Natural killer cell (primary cell): ENCODE data around the gene KCNT1. TPM values are rescaled to one million over a fixed set of nuclear protein-coding genes. Genes with fewer than 3 reads are reported as not detected.

Source experiments
- ATAC-seq, 3 donors: fragments of 150-1000 bp in 2 of 3; fragments of 200-7000 bp in 1 of 3; cut with Tn5 transposase; 1 replicate in 1 of 3; 2 replicates in 2 of 3; pipeline ENCODE4 v1.10.0; 2021; ENCODE audit warnings: mild to moderate bottlenecking in 2 of 3, moderate library complexity in 2 of 3
- DNase-seq, 2 donors: peaks; one replicate each; pipeline versions ENCODE4 v3.0.0 to v3.0.0-alpha.2; 2013 to 2021; ENCODE audit warnings: mixed read lengths in 1 of 2
- H3K27ac ChIP-seq: one replicate; pipeline ENCODE4 v1.5.1; 2013; ENCODE audit warnings: mild to moderate bottlenecking, low read length
- H3K27me3 ChIP-seq: one replicate; pipeline ENCODE4 v1.6.1; 2013; ENCODE audit warnings: low read length; ENCODE audit not compliant: control insufficient read depth, insufficient read depth
- H3K36me3 ChIP-seq: one replicate; pipeline ENCODE4 v1.6.1; 2013; ENCODE audit warnings: low read length; ENCODE audit not compliant: control insufficient read depth, insufficient read depth
- H3K4me1 ChIP-seq: one replicate; pipeline ENCODE4 v1.6.1; 2013; ENCODE audit warnings: low read length; ENCODE audit not compliant: control insufficient read depth, insufficient read depth
- H3K4me3 ChIP-seq: one replicate; pipeline ENCODE4 v1.5.1; 2013; ENCODE audit warnings: low read length
- H3K9me3 ChIP-seq: one replicate; pipeline ENCODE4 v1.6.1; 2013; ENCODE audit warnings: low read length; ENCODE audit not compliant: control insufficient read depth, insufficient read depth
- H3K27ac Mint-ChIP-seq, 2 donors: one replicate each; pipeline ENCODE4 v1.8.0; 2022; ENCODE audit warnings: mild to moderate bottlenecking in 2 of 2, mixed read lengths in 2 of 2, moderate library complexity in 1 of 2
- H3K27me3 Mint-ChIP-seq, 2 donors: one replicate each; pipeline ENCODE4 v1.8.0; 2022; ENCODE audit warnings: low read depth in 2 of 2, mixed read lengths in 2 of 2
- H3K36me3 Mint-ChIP-seq: one replicate; pipeline ENCODE4 v1.8.0; 2022; ENCODE audit warnings: mixed read lengths
- H3K4me1 Mint-ChIP-seq, 2 donors: one replicate each; pipeline ENCODE4 v1.8.0; 2022; ENCODE audit warnings: mixed read lengths in 2 of 2
- H3K4me3 Mint-ChIP-seq: one replicate; pipeline ENCODE4 v1.8.0; 2022; ENCODE audit warnings: mild to moderate bottlenecking, moderate library complexity, mixed read lengths
- H3K9me3 Mint-ChIP-seq, 2 donors: one replicate each; pipeline ENCODE4 v1.8.0; 2022; ENCODE audit warnings: mixed read lengths in 2 of 2
- CTCF ChIP-seq: fragments of 200-600 bp; IDR thresholded peaks from one replicate; pipeline ENCODE4 v1.8.0; 2022; ENCODE audit warnings: antibody characterized with exemption
- WGBS: methylation state at CpG from one replicate; pipeline ENCODE4 v1.1.7; 2013; ENCODE audit warnings: missing lambda C conversion rate; ENCODE audit not compliant: insufficient coverage; 5-methylcytosine and 5-hydroxymethylcytosine counted together
- intact Hi-C: fragments of 100-400 bp; cut with micrococcal nuclease; formaldehyde crosslinking; loops from one replicate; pipeline ENCODE4 v1.14.2; 2022
- total RNA-seq, 4 donors: library from RNA; stranded (reverse); fragments of 120-200 nt in 1 of 4; gene quantifications; one replicate each; pipeline versions ENCODE4 v1.2.3 to v1.2.4, GENCODE V29; 2013 to 2022

KCNT1 gene
- total RNA-seq, 3 donors from 2014 or later (not counting 1 experiment from before 2014, with no cell fraction given), result 0.52 to 1.2 (median 0.88) TPM

GRCh38 chr9:135833864-135834263 is 131.9 kb downstream of the KCNT1 start:
- intact Hi-C loops, result no loop called here
- H3K27me3 Mint-ChIP-seq, result no peaks in the 10 kb centered on the region
- H3K9me3 Mint-ChIP-seq, result no peaks in the 10 kb centered on the region
- no peak overlapping the region for H3K27ac Mint-ChIP-seq
- no peaks in the 10 kb centered on the region for H3K4me1 ChIP-seq
- H3K27ac ChIP-seq, result no peak overlapping the region
- H3K36me3 ChIP-seq, result no peaks in the 10 kb centered on the region
- no peak overlapping the region for H3K4me3 Mint-ChIP-seq
- H3K27me3 ChIP-seq, result no peaks in the 10 kb centered on the region
- DNase-seq, result no peak
- no peak for ATAC-seq
- no peak overlapping the region for H3K4me3 ChIP-seq
- peaks cover 2% of the 10 kb centered on the region for H3K36me3 Mint-ChIP-seq
- no peaks in the 10 kb centered on the region for H3K9me3 ChIP-seq
- H3K4me1 Mint-ChIP-seq, result peaks cover 5 to 9% of the 10 kb centered on the region in 2 donors
- no peak for TF ChIP-seq CTCF
- 94% methylated on average over 2 of the region's 3 CpGs for WGBS

- DNase-seq (no peak), ATAC-seq (no peak)
- Histone ChIP-seq H3K36me3 (peaks cover 1% of the 10 kb centered on the region), H3K4me1 (no peaks in the 10 kb centered on the region), H3K27ac (no peak overlapping the region), H3K9me3 (no peaks in the 10 kb centered on the region), H3K27me3 (no peaks in the 10 kb centered on the region), H3K4me3 (no peak overlapping the region)
- Mint-ChIP-seq H3K4me3 (no peak overlapping the region), H3K36me3 (no peaks in the 10 kb centered on the region), H3K4me1 (peaks cover 5 to 6% of the 10 kb centered on the region in 2 donors), H3K27me3 (no peaks in the 10 kb centered on the region), H3K27ac (no peak overlapping the region), H3K9me3 (no peaks in the 10 kb centered on the region)
- TF ChIP-seq CTCF, result no peak
- intact Hi-C loops, result no loop called here
- WGBS, result 97% methylated on average over 10 of the region's 10 CpGs
Measured at GRCh38 chr9:135835131-135835530, 133.1 kb downstream of the KCNT1 start.

- no peak for TF ChIP-seq CTCF
- DNase-seq, result no peak
- H3K36me3 Mint-ChIP-seq, result peaks cover 9% of the 10 kb centered on the region
- no peaks in the 10 kb centered on the region for H3K4me1 ChIP-seq
- no peaks in the 10 kb centered on the region for H3K27me3 ChIP-seq
- no peak overlapping the region for H3K27ac Mint-ChIP-seq
- WGBS, result 96% methylated on average over 11 of the region's 11 CpGs
- H3K4me3 Mint-ChIP-seq, result no peak overlapping the region
- no peaks in the 10 kb centered on the region for H3K27me3 Mint-ChIP-seq
- peaks cover 6 to 7% of the 10 kb centered on the region in 2 donors for H3K9me3 Mint-ChIP-seq
- intact Hi-C loops, result no loop called here
- no peaks in the 10 kb centered on the region for H3K9me3 ChIP-seq
- ATAC-seq, result no peak
- peaks cover 0 to 10% of the 10 kb centered on the region in 2 donors for H3K4me1 Mint-ChIP-seq
- H3K4me3 ChIP-seq, result no peak overlapping the region
- peaks cover 9% of the 10 kb centered on the region for H3K36me3 ChIP-seq
- H3K27ac ChIP-seq, result no peak overlapping the region
Measured at GRCh38 chr9:135839516-135839915, 137.5 kb downstream of the KCNT1 start.

GRCh38 chr9:135840107-135840506 is 138.1 kb downstream of the KCNT1 start:
- H3K4me1 ChIP-seq, result no peaks in the 10 kb centered on the region
- no peaks in the 10 kb centered on the region for H3K9me3 ChIP-seq
- no peaks in the 10 kb centered on the region for H3K27me3 ChIP-seq
- H3K27ac ChIP-seq, result no peak overlapping the region
- Mint-ChIP-seq H3K4me3 (no peak overlapping the region), H3K9me3 (peaks cover 6 to 7% of the 10 kb centered on the region in 2 donors), H3K27ac (no peak overlapping the region), H3K4me1 (peaks cover 6 to 15% of the 10 kb centered on the region in 2 donors), H3K36me3 (peaks cover 15% of the 10 kb centered on the region), H3K27me3 (no peaks in the 10 kb centered on the region)
- WGBS, result over 99% methylated on average over 9 of the region's 9 CpGs
- ATAC-seq (no peak), DNase-seq (no peak)
- no peak for TF ChIP-seq CTCF
- peaks cover 9% of the 10 kb centered on the region for H3K36me3 ChIP-seq
- no peak overlapping the region for H3K4me3 ChIP-seq
- intact Hi-C loops, result no loop called here
